Activated effector memory CD4-positive, alpha-beta T cell treated with Interleukin-2 at 50 U/mL for 16 hours (primary cell): ENCODE results near the gene SND1.

Source experiments
- DNase-seq: peaks from one replicate; pipeline ENCODE4 v3.0.0-alpha.2; 2020

SND1 gene

DNA sequence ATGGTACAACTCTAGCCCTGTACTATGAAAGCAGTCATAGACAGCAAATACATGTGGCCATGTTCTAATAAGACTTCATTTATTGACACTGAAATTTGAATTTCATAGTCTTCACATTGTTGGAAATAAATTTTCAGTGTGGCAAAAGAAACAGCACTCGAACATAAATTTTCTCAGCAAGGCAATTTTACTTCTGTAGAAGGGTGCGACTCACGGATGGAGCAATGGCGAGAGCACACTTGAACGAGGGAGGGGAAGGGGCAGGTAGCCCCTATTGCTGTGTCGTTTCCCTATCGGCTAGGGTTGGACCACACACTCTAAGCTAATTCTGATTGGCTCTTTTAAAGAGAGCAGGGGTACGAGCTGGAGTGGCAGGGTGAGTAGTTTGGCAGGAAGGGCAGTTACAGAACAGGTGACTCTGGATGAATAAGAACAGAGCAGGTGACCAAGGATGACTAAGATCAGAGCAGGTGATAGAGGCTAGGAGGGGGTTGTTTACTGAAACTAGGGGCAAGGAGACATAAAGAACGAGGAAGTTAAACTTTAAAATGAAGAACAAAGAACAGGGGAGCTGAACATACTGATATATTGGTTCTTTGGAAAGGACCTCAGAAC lies 327.2 kb downstream of the SND1 start:
- DNase-seq, result no peak

DNA sequence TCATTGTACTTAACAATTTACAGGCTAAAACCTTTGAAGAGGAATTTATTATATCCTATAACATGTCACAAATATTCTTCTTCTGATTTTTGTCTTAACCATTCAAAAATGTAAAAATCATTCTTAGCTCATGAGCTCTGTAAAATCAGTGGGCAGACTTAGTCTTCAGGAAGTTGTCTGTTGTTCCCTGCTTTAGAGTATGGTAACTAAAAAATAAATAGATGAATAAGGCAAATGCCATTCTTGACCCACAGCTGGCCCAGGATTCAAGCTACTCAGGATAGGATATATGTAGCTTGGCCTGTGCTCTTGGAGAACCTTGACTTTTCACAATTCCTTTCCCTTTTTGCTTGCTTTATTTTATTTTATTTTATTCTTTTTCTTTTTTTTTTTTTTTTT lies 327.7 kb downstream of the SND1 start:
- no peak for DNase-seq

DNA sequence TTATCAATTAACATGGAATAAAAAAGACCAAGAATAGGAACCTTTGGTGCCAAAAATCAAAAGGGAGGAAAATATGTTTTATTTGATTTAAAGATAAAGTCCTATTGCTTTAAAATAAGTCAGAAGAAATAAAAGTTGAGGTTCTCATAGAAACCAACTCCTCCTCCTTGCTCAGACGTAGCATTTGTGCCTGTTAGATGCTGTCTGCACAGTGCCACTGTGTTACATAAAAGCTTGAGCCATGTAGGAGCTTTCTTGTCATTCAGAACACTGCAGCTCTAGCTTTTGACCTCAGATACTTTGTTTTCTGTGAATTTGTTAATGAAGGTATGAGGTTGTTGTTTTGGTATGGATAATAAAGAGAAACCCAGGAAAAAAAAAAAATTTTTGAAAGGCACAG lies 328.9 kb downstream of the SND1 start:
- DNase-seq, result no peak

DNA sequence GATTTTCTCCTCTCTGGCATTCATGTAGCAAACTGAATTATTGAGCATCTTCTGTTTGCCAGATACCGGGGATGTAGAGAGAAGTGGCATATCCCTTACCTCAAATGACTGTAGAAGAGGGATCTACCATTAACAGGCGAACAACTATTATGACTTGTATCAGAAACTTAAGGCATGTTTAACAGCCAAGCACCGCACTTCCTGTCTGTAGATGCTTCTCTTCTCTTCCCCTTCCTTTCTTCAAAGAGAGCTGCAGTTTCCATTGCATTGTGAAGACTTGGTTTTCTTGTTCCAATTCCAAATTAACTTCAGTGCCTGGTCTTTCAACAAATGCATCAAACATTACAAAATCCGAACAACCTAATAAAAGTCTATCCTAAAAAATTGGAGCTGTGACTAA lies 330.0 kb downstream of the SND1 start:
- no peak for DNase-seq

DNA sequence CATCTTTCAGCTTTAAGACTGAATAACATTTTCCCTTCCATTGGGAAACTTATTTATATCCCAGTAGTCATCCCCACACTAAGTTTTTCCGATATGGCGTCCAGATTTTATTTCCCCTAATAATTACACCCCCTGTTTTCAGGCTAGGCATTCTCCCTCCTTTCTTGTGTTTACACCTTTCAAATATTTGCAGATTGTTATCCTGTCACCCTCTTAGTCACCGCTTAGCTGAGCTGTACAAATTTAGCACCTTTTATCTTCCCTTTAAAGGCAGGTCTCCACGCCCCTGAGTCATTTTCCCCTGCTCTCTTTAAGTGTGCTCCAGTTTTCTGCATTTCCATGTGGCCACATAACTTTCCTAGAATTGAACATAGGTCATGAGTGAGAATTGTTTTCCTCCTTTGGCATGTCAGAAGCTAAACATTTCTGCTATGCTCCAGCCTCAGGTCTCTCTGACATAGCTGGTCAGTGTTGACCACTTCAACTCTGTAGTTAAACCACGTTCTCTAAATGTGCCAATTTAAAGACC lies 331.9 kb downstream of the SND1 start:
- no peak for DNase-seq

DNA sequence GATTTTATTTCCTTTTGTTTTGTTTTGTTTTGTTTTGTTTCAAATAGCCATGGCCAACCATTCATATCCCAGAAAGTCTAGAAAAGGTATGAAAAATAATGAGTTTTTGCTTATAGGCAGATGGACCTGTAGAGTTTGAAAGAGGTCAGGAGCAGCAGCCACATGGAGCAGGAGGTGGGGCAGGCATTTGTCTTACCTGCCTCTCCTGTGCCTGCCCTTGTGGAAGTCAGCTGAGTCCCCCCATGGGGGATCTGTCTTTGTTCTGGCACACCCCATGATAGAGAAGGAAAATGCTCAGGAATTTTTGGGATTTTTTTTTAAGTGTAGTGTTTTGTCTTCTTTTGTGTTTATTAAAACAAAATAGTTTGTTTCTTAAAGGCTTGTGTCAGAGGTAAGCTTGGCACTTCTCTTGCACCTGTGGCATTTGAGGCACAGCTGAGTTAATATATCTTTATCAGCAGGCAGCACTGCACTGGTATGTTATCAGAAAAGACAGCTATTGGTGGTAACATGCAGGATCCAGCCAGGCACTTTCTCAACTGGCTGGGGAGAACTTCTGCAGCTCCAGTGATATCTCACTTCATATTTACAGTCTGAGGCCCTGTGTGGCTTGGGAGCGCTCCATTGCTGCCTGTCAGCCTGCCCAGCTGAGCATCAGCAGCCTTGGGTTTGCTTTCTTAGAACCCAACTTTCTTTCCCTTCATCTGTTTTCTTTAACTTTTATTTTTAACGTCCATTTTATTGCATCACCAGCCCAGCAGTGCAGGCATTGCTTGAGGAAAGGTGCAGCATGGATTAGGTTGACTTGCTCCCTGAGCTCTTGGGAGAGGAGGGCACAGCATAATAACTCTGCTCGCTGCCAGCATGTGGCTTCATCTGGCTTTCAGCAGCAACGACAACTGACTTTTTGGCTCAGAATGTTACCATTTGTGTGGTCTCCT lies 334.9 kb downstream of the SND1 start:
- no peak for DNase-seq

DNA sequence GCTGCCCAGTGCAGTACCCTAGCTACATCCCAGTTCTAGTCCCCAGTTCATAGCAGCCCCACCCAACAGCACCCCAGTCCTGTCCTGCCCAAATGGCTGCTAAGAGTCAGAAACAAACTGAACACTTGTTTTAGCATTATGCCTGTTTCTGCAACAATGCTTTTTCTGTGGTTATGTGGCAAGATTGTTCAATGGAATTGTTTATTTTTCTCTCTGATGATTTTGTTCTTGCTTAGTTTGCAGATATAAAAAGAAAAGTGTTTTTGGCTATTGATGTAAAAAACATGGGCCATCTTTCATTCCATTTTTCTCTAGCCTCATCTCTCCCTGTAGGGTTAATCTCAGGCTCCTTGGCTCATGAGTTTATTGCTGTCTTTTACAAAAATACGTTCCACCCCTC lies 336.8 kb downstream of the SND1 start:
- DNase-seq, result no peak

DNA sequence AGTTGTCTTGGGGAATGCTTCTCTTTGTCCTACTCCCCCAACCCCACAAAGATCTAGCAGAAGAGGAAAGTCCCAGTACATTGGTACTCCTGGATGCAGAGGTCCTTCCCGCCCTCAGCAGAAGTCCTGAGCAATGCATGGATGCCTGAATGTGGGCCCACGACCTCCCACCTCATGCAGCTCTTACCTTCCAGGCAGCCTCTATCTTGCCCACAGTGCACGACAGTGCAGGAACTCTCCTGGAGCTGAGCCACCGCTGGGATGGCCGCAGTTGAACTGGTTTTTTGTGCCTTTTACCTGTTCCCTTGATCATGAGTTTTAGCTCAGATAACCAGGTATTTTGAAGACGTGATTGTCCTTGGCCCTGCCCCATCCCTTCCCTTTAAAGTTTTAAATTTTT lies 341.3 kb downstream of the SND1 start:
- DNase-seq, result no peak

DNA sequence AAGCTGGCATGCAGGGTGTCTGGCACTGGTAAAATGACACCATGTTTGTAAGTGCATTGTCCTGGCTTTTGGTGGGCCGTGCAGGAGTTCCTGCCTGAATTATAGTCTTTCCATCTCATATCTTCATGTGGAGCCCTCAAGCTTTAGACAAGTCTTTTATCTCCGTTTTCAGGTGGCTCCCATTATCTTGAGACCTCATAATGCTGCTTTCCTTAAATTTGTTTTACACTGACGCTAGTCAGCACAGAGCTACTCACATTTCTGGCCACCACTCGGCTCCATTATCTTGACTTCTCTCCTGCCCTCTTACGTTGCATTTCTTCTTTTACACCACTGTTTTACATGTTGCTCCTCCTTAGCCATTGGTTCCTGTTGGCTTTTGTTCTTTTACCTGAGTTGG lies 342.0 kb downstream of the SND1 start:
- DNase-seq, result no peak

DNA sequence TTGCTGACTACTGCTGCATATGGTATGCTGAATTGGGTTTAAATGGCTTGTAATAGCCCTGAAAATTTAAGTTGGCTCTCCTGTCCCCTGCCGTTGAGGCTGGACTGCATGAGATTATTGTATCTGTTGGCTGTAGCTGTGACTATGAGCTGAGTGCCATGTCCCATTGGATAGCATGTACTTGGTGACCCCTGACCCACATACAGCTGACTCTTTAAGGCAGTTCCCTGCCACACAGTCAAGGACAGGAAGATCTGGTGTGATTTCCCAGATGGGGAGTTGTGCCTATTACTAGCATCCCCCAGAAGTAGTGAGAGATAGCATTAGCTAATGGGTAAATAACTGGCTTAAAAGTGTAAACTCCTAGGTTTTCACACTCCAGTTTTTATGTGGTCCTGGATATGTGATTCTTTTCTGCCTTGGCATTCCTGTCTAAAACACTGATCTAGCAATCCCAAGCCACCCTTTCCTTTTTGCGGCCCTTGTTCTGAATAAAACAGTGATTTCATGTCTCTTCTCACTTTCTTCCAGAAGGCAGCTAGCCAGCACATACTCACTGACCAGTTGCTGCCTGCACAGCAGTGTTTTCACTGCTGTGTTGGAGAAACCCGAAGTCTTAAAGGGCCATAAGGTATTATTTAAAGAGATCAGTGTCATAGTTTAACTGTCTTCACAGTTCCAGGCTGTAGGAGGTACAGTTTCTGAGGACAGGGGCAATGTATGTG lies 343.3 kb downstream of the SND1 start:
- DNase-seq, result no peak

DNA sequence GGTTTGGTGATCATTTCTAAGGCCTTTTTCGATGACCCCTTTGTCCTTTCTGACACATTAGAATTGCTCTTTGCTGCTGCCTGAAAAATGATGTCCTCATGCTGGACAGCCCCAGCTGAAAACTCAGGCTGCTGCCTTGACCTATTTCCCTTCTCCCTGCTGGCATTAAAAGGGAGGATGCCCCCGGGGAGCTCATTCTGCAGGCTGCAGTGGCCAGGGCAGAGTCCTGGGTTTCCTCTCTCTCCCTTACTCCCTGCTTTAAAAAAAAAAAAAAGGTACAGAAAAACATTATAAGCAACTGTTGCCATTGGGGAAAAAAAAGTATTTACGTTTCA lies 343.9 kb downstream of the SND1 start:
- no peak for DNase-seq

DNA sequence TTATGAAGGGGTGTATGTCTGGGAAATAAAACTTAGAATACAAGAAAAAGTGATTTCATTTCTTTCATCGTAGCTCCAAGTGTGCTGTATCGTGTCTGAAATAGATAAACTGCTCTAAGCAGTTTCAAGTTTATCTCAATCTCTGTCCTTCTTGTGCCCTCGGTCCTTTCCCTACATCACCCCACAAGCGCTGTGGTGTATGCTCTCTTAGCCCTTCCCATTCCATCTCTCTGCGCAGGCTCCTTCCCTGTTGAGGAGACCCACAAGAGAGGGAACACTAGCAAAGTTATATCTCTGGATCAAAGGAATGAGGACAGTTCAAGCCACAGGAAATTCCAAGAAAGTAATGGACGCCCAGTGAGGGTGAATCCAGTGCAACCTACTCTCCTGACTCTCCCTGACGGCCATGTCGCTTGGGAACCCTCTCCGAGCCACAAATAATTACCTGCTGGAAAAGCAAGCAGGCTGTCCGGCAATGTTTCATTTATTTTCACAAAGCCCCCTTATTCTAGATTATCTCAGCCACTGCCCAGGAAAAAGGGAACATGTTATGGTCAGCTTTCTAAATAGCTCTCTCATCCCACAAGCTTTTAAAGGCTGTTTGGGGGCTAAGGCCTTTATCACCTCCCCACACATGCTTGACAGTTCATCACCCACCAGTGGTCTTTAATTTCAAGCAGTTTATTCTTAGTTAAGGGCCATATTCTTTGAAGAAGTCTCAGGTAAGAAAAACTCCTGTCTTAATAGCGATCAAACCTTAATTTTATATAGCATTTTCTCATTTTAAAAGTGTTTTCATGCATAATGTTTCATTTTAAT lies 344.5 kb downstream of the SND1 start:
- DNase-seq, result no peak

DNA sequence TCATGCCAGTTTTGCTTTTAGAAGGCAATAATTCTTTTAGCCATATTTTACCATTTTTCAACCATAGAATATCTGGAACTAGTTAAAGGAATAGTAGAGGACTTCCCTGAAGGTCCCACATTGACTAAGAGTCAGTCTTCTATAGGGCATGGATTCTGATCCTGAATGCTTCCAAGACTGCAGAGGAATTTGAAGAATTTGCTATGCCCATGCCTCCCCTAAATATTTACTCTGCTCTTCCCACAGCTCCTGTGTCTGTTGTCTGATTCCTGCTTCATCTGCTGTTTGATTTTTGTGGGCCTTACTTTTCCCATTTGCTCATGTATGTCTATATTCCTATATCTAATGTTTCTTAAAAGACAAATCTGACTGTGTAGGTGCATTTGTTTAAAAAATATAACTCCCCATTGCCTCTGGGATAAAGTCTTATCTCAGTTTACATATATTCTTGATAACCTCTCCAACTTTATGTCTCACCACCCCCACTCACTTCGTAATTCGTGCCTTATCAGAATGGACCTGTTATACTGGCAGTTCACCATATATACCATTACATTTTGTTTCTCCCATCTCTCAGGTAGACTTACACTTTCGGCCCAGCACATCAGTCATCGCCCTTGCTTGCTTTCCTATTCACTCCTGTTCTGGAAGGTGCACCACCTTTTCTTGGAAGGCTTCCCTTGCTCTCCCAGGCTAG lies 345.4 kb downstream of the SND1 start:
- DNase-seq, result no peak

DNA sequence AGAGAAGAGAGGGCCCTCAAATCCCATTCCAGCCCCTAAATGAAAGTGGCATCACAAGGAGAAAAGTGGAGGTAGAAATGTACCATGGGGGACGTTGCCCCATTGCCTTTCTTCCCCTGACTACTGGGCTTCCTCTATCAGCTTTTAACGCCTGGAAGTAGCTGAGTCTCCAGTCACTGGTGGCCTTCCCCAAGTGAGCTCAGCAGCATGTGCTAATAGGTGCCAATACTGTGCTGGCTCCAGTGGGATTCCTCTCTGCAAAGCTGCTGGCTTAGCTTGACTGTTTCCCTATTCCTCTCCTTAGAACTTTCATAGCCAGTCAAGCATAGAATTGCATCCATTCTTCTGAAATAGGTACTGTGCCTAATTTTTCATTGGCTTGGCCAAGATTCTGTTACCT lies 346.7 kb downstream of the SND1 start:
- no peak for DNase-seq

DNA sequence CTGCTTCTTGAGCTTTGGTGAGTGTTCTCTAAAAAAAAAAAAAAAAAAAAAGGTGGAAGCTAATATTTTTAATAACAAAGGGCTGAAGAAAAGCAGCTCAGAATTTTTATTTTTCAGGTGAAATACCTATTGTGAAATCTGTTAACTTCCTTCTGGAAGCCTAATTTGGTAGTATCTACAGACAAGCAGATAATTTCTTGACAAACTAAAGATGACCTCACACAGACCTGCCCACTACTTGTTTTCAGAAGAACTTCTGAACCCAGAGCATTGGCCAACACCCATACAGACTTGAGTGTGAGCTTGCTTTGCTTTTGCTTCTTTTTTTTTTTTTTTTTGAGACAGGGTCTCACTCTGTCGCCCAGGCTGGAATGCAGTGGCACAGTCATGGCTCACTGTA lies 348.1 kb downstream of the SND1 start:
- DNase-seq, result no peak

DNA sequence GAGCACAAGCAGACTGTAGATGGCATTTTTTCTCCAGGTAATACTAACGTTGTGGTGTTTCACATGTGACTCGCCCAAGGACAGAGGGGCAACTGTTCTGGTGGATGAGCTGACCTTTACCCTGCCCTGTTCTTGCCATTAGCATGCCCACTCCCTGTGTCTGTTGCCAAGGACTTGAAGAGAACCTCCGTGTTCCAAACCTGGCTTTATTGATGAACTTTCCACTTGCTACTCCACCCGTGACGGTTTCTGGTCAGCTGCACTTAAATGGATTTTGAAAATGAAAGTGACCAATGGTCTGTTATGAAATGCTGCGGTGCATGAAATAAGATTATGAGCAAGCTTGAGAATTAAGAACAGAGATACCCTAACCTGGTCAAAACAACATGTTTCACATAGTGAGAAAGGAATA lies 348.9 kb downstream of the SND1 start:
- no peak for DNase-seq

DNA sequence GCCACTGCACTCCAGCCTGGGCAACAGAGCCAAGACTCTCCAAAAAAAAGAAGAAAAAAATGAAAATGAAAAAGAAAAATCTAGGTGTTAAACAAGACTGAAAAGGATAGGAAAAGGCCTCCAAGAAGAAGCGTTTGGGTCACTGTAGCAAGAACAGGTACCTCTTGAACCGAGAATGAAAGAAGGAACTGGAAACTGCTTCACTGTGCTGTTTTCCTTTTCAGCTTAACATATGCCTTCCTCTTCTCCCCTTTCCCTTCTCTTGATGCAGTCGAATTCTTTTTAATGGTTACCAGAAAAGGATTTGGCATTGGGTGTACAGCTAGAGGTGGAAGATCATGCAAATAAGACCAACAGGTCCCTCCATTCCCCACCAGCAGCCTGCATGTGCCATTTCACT lies 351.2 kb downstream of the SND1 start:
- DNase-seq, result no peak

DNA sequence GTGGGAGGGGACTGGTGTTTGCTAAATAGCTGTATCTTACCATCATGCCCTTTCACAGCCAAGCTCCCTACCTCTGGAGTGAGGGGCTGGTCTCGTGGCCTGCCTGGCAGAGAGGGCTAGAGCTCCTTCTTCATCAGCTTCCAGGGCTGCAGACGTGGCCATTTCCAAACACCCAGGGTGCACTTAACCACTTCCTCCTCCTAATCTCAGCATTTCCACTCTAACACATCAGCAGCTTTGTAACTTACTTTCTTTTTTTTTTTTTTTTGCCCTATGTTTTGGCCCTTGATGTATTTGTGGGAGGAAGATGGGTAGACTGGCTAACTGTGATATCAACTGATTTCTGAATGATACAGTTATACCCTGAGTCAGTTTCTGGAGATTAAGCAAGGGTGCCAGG lies 351.8 kb downstream of the SND1 start:
- DNase-seq, result no peak

DNA sequence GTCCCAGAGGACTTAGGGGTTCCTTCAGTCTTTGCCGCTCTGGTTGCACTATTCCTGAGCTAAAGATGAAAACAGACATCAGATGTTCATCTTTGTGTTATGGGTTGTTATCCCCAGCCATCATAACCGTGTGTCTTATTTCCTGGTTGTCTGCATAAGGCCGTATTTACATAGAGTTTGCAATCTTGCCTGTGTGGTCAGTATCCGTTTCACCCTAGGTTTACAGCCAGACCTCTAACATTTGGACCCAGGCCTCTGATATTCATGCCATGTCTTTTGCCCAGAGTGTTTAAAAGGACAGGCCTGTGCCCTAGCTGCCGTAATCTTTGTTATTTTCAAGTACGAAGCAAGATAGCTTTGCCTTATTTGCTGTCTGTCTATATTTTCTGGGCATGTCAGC lies 352.6 kb downstream of the SND1 start:
- no peak for DNase-seq

DNA sequence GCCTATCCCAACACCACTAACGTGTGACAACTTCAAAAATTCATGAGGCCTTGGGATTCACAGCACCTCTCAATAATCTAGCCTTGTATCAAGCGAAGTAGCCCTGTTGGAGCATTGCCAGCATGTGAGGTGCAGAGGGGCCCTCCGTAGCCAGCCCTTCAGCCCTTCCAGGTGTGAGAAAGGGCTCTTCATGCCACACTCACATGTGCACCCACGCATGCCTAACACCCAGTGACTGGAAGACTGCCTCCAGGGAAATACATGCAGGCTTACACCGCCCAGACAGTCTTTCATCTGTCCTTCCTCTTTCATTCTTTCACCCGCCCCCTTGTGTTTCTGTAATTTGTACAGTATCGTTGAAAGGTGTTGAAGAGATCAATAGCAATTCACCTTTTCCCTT lies 353.1 kb downstream of the SND1 start:
- no peak for DNase-seq

DNA sequence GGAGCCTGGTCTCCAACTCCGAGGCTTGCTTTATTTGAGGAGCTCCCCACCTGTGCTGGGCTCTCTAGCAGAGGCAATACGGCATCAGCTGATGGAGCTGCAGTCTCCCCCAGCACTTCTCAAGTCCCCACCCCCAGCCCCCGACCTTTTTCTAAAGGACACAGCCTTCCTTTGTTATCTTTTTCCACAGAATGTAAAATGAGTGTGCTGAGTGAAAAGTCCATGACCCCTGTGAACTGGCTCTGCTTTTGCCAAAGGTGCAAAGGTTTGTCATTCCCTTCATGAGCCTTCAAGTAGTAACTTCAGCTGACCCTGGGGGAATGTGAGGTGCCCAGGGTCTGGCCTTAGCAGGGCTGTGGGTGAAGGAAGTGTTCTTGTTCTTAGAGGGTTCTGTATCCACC lies 353.8 kb downstream of the SND1 start:
- DNase-seq, result no peak

DNA sequence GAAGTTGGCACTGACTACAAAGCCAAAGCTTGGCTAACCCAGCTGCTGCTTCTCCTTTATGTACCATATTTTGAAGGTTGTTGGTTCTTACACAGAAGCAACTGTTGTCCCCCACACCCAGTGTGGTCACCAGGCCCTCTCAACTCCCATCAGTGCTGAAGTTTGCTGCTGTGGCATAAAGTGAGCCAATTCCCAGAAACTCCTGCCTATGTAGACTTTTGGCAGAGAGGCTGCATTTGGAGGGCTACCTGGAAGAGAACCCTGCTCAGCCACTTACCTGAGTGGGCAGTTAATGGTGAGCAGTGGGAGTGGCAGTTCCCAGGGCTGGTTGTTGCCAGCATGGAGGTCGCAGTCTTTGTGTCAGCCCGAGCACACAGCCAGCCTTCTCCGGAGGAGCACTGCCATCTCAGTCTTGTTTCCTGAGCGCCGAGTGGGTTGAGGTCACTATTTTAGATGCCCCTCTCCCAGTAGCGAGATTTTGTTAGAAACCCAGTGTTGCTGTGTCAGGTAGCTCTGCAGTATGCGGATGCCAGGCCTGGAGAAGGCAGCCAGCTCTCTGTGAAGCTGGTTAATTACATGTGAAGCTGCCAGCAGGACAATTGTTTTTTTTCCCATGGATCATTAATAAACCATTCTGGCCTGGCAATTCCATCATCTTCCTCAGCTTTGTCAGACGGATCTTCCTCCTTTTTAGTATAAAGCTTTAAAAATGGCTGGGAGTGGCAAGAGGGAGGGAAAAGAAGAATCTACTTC lies 354.7 kb downstream of the SND1 start:
- no peak for DNase-seq
